ENCODE results near the gene APOL2. TPM values are rescaled to one million over a fixed set of nuclear protein-coding genes. Genes with fewer than 3 reads are reported as not detected.

The APOL2 gene
- total RNA-seq, 1 experiment from 2014 or later, result 9.9 TPM

GRCh38 chr22:36222887-36223450, 16.4 kb downstream of the APOL2 start:
- Histone ChIP-seq H3K9ac (ENCODE audit: low read length) (no peak overlapping the region), H3K4me1 (ENCODE audit: control insufficient read depth in 1 of 2, insufficient read depth in 2 of 2, low read length in 2 of 2) (no peaks in the 10 kb centered on the region), H3K36me3 (ENCODE audit: control insufficient read depth in 1 of 2, insufficient read depth in 2 of 2, low read length in 2 of 2) (0 out of 4 replicates have a peak, but pooled peaks cover 0 to 5% of the 10 kb centered on the region in 2 experiments), H3K79me2 (ENCODE audit: insufficient read depth, low read length) (no peaks in the 10 kb centered on the region), H2AFZ (ENCODE audit: low read depth, low read length, poor library complexity, severe bottlenecking) (no peak overlapping the region), H3K4me2 (ENCODE audit: low read length) (no peak overlapping the region), H3K9me2 (ENCODE audit: insufficient read depth) (no peaks in the 10 kb centered on the region), H3K27me3 (ENCODE audit: insufficient read depth, low read length) (0 out of 2 replicates have a peak, but pooled peaks cover 4% of the 10 kb centered on the region), H3K4me3 (replicated peaks in 1 of 2; ENCODE audit: low read depth in 1 of 2, low read length in 2 of 2) (no peak overlapping the region), H3K27ac (ENCODE audit: low read depth, low read length) (no peak overlapping the region), H3K9me3 (ENCODE audit: control insufficient read depth in 1 of 2, insufficient read depth in 1 of 2, low read depth in 1 of 2, low read length in 2 of 2) (no peaks in the 10 kb centered on the region), H4K20me1 (ENCODE audit: insufficient read depth) (no peaks in the 10 kb centered on the region)
- DNase-seq (ENCODE audit: low read depth, low spot score) (no peak), ATAC-seq (no peak)
- ChIA-PET POLR2A (no interaction called here), CTCF (no interaction called here), RAD21 (ENCODE audit: low non-redundant PET in 1 of 2, low total read pairs in 2 of 2, uncharacterized antibody in 2 of 2, unreplicated experiment in 2 of 2) (interaction anchor here in 1 of 2 experiments (0.5 kb wide), 1 partner anchor 247 kb away, joined by 3 read pairs; no protein-coding TSS in a partner anchor)
- TF ChIP-seq FOSL1 (IDR thresholded peaks at IDR 0.05; ENCODE audit: low read depth) (no peak), ELF1 (IDR thresholded peaks at IDR 0.05; ENCODE audit: borderline replicate concordance, low read depth) (no peak)
- TF ChIP-seq, protein P1, sequence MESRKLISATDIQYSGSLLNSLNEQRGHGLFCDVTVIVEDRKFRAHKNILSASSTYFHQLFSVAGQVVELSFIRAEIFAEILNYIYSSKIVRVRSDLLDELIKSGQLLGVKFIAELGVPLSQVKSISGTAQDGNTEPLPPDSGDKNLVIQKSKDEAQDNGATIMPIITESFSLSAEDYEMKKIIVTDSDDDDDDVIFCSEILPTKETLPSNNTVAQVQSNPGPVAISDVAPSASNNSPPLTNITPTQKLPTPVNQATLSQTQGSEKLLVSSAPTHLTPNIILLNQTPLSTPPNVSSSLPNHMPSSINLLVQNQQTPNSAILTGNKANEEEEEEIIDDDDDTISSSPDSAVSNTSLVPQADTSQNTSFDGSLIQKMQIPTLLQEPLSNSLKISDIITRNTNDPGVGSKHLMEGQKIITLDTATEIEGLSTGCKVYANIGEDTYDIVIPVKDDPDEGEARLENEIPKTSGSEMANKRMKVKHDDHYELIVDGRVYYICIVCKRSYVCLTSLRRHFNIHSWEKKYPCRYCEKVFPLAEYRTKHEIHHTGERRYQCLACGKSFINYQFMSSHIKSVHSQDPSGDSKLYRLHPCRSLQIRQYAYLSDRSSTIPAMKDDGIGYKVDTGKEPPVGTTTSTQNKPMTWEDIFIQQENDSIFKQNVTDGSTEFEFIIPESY (IDR thresholded peaks at IDR 0.05; ENCODE audit: extremely low read depth, insufficient replicate concordance, low read length), result no peak
- BruUV-seq (replicated peaks), result no TSS peak
- intact Hi-C loops (cut with micrococcal nuclease), result loop anchor here (10.0 kb wide), 1 partner anchor 78 kb away; no protein-coding TSS in a partner anchor

Measured in HCT116 (cell line).